ENCODE measurements around the gene LGR4. TPM values are rescaled to one million over a fixed set of nuclear protein-coding genes. Genes with fewer than 3 reads are reported as not detected.

Gene LGR4
- total RNA-seq, 1 experiment from 2014 or later: 7.1 TPM

DNA sequence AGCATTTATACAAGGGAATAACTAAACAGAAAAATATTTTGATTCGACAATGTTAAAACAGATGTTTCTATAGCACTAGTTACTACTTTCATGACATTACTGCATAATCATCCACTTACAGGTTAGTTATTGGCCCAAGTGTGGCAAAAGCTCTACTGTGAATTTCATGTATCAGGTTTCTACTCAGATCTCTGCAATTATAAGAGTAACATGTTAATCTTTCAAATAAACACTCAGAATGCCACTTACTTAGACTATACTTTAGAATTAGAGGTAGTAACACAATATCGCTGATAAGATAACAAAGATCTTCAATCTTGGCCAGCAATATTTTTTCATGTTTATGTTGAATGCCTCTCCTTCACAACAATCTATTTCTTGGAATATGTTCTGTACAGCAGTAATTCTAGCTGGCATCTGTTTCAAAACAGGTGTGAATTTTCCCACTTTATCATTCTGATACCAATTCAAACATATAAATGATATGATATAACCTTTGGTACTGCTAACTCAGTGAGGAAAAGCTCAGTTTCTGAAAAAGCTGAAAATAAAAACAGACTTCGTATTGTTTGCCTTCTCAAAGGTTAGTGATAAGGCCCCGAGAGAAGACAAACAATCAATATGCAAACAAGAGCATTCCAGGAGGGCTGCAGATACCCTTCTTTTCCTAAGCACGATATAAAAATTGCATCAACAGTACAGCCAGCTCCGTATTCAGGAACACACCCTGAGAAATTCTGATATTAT is 98.6 kb downstream of the LGR4 start:
- POLR2A ChIA-PET: no interaction called here
- no peak overlapping the region for H3K27ac ChIP-seq (ENCODE audit: low read depth, low read length)
- no peak overlapping the region for H3K4me2 ChIP-seq (ENCODE audit: low read length)
- H2AFZ ChIP-seq (ENCODE audit: low read depth, low read length, poor library complexity, severe bottlenecking): no peak overlapping the region
- no peaks in the 10 kb centered on the region for H3K27me3 ChIP-seq (ENCODE audit: insufficient read depth, low read length)
- no peaks in the 10 kb centered on the region for H3K4me1 ChIP-seq (ENCODE audit: control insufficient read depth in 1 of 2, insufficient read depth in 2 of 2, low read length in 2 of 2)
- CTCF ChIA-PET: no interaction called here
- H4K20me1 ChIP-seq (ENCODE audit: insufficient read depth): no peaks in the 10 kb centered on the region
- ATAC-seq (no peak), DNase-seq (ENCODE audit: low read depth, low spot score) (no peak)
- no peaks in the 10 kb centered on the region for H3K36me3 ChIP-seq (ENCODE audit: control insufficient read depth in 1 of 2, insufficient read depth in 2 of 2, low read length in 2 of 2)
- no TSS peak for BruUV-seq (replicated peaks)
- no peaks in the 10 kb centered on the region for H3K79me2 ChIP-seq (ENCODE audit: insufficient read depth, low read length)
- intact Hi-C loops (cut with micrococcal nuclease): no loop called here
- H3K9me2 ChIP-seq (ENCODE audit: insufficient read depth): no peaks in the 10 kb centered on the region
- no peak overlapping the region for H3K4me3 ChIP-seq (replicated peaks in 1 of 2; ENCODE audit: low read depth in 1 of 2, low read length in 2 of 2)
- no peak for TF ChIP-seq RAD21 (IDR thresholded peaks at IDR 0.05; ENCODE audit: low read depth)
- TF ChIP-seq YY1 (IDR thresholded peaks at IDR 0.05; ENCODE audit: extremely low read depth, insufficient replicate concordance, low read depth, low read length): no peak
- TF ChIP-seq EGR1 (IDR thresholded peaks at IDR 0.05; ENCODE audit: low read depth): no peak
- no peaks in the 10 kb centered on the region for H3K9me3 ChIP-seq (ENCODE audit: control insufficient read depth in 1 of 2, insufficient read depth in 1 of 2, low read depth in 1 of 2, low read length in 2 of 2)
- H3K9ac ChIP-seq (ENCODE audit: low read length): no peak overlapping the region
- RAD21 ChIA-PET (ENCODE audit: low non-redundant PET in 1 of 2, low total read pairs in 2 of 2, uncharacterized antibody in 2 of 2, unreplicated experiment in 2 of 2): no interaction called here

DNA sequence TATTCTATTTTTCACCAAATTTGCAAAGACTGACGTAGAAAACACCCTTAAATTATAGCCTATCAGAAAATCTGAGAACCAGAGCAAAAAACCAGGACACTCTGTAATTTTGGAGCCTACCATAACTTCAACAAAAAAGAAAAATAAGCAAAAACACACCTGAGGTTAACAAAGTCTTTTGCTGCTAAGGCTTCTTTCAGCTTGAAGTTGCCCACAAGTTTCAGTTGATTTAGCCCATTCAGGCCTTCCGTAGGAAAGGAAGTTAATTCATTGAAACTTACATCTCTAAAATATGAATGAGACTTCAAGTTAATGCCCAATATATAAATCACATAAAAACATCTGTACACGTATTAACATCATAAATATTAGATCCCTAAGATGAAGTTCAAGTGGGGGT is 99.2 kb downstream of the LGR4 start:
- Histone ChIP-seq H3K27me3 (ENCODE audit: insufficient read depth, low read length) (no peaks in the 10 kb centered on the region), H4K20me1 (ENCODE audit: insufficient read depth) (no peaks in the 10 kb centered on the region), H3K27ac (ENCODE audit: low read depth, low read length) (no peak overlapping the region), H3K9ac (ENCODE audit: low read length) (no peak overlapping the region), H3K79me2 (ENCODE audit: insufficient read depth, low read length) (no peaks in the 10 kb centered on the region), H3K9me2 (ENCODE audit: insufficient read depth) (no peaks in the 10 kb centered on the region), H3K4me2 (ENCODE audit: low read length) (no peak overlapping the region), H3K4me1 (ENCODE audit: control insufficient read depth in 1 of 2, insufficient read depth in 2 of 2, low read length in 2 of 2) (no peaks in the 10 kb centered on the region), H3K9me3 (ENCODE audit: control insufficient read depth in 1 of 2, insufficient read depth in 1 of 2, low read depth in 1 of 2, low read length in 2 of 2) (no peaks in the 10 kb centered on the region), H2AFZ (ENCODE audit: low read depth, low read length, poor library complexity, severe bottlenecking) (no peak overlapping the region), H3K36me3 (ENCODE audit: control insufficient read depth in 1 of 2, insufficient read depth in 2 of 2, low read length in 2 of 2) (no peaks in the 10 kb centered on the region), H3K4me3 (replicated peaks in 1 of 2; ENCODE audit: low read depth in 1 of 2, low read length in 2 of 2) (no peak overlapping the region)
- ATAC-seq (no peak), DNase-seq (ENCODE audit: low read depth, low spot score) (no peak)
- no TSS peak for BruUV-seq (replicated peaks)
- RAD21 ChIA-PET (ENCODE audit: low non-redundant PET in 1 of 2, low total read pairs in 2 of 2, uncharacterized antibody in 2 of 2, unreplicated experiment in 2 of 2): no interaction called here
- POLR2A ChIA-PET: no interaction called here
- CTCF ChIA-PET: no interaction called here
- intact Hi-C loops (cut with micrococcal nuclease): no loop called here
- TF ChIP-seq FOSL1 (IDR thresholded peaks at IDR 0.05; ENCODE audit: low read depth) (no peak), CEBPB (IDR thresholded peaks at IDR 0.05; ENCODE audit: low read depth) (no peak), JUND (IDR thresholded peaks at IDR 0.05) (no peak), SIN3A (IDR thresholded peaks at IDR 0.05; ENCODE audit: low read depth) (no peak), CBX3 (IDR thresholded peaks at IDR 0.05; ENCODE audit: low read depth) (no peak), YY1 (IDR thresholded peaks at IDR 0.05; ENCODE audit: extremely low read depth, insufficient replicate concordance, low read depth, low read length) (no peak), EZH2 (IDR thresholded peaks at IDR 0.05) (no peak), POLR2AphosphoS5 (IDR thresholded peaks at IDR 0.05; ENCODE audit: low read depth, low read length) (no peak)
- TF ChIP-seq, protein P1, sequence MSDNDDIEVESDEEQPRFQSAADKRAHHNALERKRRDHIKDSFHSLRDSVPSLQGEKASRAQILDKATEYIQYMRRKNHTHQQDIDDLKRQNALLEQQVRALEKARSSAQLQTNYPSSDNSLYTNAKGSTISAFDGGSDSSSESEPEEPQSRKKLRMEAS (IDR thresholded peaks at IDR 0.05): no peak
- TF ChIP-seq, protein P2, sequence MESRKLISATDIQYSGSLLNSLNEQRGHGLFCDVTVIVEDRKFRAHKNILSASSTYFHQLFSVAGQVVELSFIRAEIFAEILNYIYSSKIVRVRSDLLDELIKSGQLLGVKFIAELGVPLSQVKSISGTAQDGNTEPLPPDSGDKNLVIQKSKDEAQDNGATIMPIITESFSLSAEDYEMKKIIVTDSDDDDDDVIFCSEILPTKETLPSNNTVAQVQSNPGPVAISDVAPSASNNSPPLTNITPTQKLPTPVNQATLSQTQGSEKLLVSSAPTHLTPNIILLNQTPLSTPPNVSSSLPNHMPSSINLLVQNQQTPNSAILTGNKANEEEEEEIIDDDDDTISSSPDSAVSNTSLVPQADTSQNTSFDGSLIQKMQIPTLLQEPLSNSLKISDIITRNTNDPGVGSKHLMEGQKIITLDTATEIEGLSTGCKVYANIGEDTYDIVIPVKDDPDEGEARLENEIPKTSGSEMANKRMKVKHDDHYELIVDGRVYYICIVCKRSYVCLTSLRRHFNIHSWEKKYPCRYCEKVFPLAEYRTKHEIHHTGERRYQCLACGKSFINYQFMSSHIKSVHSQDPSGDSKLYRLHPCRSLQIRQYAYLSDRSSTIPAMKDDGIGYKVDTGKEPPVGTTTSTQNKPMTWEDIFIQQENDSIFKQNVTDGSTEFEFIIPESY (IDR thresholded peaks at IDR 0.05; ENCODE audit: extremely low read depth, insufficient replicate concordance, low read length): no peak
- TF ChIP-seq, protein P3, sequence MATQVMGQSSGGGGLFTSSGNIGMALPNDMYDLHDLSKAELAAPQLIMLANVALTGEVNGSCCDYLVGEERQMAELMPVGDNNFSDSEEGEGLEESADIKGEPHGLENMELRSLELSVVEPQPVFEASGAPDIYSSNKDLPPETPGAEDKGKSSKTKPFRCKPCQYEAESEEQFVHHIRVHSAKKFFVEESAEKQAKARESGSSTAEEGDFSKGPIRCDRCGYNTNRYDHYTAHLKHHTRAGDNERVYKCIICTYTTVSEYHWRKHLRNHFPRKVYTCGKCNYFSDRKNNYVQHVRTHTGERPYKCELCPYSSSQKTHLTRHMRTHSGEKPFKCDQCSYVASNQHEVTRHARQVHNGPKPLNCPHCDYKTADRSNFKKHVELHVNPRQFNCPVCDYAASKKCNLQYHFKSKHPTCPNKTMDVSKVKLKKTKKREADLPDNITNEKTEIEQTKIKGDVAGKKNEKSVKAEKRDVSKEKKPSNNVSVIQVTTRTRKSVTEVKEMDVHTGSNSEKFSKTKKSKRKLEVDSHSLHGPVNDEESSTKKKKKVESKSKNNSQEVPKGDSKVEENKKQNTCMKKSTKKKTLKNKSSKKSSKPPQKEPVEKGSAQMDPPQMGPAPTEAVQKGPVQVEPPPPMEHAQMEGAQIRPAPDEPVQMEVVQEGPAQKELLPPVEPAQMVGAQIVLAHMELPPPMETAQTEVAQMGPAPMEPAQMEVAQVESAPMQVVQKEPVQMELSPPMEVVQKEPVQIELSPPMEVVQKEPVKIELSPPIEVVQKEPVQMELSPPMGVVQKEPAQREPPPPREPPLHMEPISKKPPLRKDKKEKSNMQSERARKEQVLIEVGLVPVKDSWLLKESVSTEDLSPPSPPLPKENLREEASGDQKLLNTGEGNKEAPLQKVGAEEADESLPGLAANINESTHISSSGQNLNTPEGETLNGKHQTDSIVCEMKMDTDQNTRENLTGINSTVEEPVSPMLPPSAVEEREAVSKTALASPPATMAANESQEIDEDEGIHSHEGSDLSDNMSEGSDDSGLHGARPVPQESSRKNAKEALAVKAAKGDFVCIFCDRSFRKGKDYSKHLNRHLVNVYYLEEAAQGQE (IDR thresholded peaks at IDR 0.05; ENCODE audit: low read depth): no peak
